PFSK-1 (cell line): ENCODE results near the gene FGGY.

Experiments used
- FOXP2 ChIP-seq: optimal IDR thresholded peaks from 2 replicates; pipeline ENCODE3; 2011; ENCODE audit warnings: borderline replicate concordance, control low read depth, inconsistent platforms; ENCODE audit not compliant: insufficient read depth; ENCODE audit errors: extremely low read length, extremely low read depth
- POLR2AphosphoS5 ChIP-seq: IDR thresholded peaks from 2 replicates; pipeline ENCODE4 v1.6.1; 2012; ENCODE audit warnings: low read depth, mild to moderate bottlenecking, control low read depth, low read length, moderate library complexity
- SIN3A ChIP-seq: IDR thresholded peaks from 2 replicates; pipeline ENCODE4 v1.6.1; 2012; ENCODE audit warnings: mild to moderate bottlenecking, low read length, moderate library complexity, borderline replicate concordance; ENCODE audit not compliant: insufficient read depth
- TAF1 ChIP-seq: IDR thresholded peaks from 2 replicates; pipeline ENCODE4 v1.6.1; 2012; ENCODE audit warnings: low read length, control low read depth, borderline replicate concordance; ENCODE audit not compliant: insufficient read depth
- TF ChIP-seq, protein P1 (sequence below), 2 experiments: IDR thresholded peaks; 2 replicates each; pipeline versions ENCODE4 v1.6.1 to v1.8.0; 2011 to 2012; ENCODE audit warnings: low read depth in 2 of 2, low read length in 2 of 2, control low read depth in 1 of 2, inconsistent platforms in 1 of 2, mild to moderate bottlenecking in 1 of 2, moderate library complexity in 1 of 2; ENCODE audit not compliant: insufficient read depth in 1 of 2

FGGY gene

DNA sequence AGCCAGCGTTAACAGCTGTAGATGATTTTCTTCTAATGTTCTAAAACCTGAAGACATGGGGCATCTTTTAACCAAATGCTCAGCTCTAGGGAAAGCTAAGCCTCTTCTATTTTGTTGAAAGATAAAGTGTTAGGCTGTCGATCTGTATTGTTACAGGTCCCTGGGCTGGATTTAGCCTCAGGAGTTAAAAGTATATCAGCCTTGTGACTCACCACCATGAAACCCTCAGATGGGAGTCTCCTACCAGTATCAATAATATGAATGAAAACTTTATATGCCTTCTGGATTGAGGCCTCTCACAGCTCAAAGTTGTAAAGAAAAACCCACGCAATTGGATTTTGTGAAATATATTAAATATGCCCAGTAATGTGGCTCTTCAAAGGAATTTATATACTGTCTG, 231.6 kb downstream of the FGGY start:
- TF ChIP-seq POLR2AphosphoS5 (no peak), SIN3A (no peak), TAF1 (no peak), FOXP2 (no peak)
- TF ChIP-seq, protein P1, sequence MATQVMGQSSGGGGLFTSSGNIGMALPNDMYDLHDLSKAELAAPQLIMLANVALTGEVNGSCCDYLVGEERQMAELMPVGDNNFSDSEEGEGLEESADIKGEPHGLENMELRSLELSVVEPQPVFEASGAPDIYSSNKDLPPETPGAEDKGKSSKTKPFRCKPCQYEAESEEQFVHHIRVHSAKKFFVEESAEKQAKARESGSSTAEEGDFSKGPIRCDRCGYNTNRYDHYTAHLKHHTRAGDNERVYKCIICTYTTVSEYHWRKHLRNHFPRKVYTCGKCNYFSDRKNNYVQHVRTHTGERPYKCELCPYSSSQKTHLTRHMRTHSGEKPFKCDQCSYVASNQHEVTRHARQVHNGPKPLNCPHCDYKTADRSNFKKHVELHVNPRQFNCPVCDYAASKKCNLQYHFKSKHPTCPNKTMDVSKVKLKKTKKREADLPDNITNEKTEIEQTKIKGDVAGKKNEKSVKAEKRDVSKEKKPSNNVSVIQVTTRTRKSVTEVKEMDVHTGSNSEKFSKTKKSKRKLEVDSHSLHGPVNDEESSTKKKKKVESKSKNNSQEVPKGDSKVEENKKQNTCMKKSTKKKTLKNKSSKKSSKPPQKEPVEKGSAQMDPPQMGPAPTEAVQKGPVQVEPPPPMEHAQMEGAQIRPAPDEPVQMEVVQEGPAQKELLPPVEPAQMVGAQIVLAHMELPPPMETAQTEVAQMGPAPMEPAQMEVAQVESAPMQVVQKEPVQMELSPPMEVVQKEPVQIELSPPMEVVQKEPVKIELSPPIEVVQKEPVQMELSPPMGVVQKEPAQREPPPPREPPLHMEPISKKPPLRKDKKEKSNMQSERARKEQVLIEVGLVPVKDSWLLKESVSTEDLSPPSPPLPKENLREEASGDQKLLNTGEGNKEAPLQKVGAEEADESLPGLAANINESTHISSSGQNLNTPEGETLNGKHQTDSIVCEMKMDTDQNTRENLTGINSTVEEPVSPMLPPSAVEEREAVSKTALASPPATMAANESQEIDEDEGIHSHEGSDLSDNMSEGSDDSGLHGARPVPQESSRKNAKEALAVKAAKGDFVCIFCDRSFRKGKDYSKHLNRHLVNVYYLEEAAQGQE (IDR thresholded peaks at IDR 0.05; ENCODE audit: insufficient read depth in 1 of 2, low read depth in 2 of 2, low read length in 2 of 2) = no peak

DNA sequence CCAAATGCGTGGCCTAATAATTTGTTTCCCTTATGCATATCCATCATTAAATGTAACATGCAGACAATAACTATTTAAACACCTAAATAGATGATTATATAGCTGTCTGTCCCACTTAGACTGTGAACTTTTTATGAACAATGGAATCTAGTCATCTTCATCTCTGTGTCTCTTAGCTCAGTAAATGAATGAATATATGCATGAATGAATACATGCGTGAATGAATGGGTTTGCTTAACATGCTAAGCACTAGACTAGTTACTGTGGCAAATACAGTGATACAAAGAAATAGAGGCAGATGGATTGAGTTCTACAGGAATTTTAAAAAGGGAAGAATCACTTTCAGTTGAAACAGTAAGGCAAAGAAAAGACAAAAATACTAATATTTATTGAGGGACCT, 232.0 kb downstream of the FGGY start:
- TF ChIP-seq SIN3A (no peak), TAF1 (no peak), FOXP2 (no peak), POLR2AphosphoS5 (no peak)
- TF ChIP-seq, protein P1 (IDR thresholded peaks at IDR 0.05; ENCODE audit: insufficient read depth in 1 of 2, low read depth in 2 of 2, low read length in 2 of 2) = no peak

DNA sequence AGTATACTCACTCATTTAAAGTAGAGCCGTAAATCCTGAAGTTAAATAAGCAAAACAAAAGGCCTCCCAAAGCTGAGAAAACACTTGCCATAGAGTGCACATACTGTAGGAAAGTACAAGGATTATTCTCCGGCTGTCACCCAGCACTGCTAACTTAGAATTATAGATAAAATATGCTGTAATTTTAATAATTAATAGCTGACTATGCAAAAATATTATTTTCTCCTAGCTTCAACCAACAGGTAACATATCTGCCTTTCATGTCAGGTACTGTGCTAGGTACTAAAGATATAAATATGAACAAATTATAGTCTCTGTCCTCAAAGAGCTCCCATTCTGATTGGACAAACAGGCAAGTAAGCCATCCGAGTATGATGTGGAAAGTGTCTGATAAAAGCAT, 233.2 kb downstream of the FGGY start:
- TF ChIP-seq, protein P1 (IDR thresholded peaks at IDR 0.05; ENCODE audit: insufficient read depth in 1 of 2, low read depth in 2 of 2, low read length in 2 of 2) = no peak
- TF ChIP-seq POLR2AphosphoS5 (no peak), TAF1 (no peak), SIN3A (no peak), FOXP2 (no peak)

DNA sequence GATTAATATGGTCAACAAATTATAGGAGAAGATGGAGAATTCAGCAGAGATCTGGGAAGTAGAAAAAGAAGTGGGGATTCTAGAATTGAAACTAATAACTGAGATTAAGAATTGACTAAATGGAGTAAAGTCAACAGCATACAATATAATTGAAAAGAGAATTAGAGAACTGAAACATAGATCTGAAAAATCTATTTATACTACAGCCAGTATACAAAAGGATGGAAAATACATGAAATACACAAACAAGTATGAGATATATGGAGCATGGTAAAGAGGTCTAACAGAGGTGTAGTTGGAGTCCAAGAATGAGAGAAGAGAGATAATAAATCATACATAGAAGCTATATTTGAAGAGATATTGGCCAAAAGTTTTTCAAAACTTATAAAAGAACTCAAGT, 235.2 kb downstream of the FGGY start:
- TF ChIP-seq POLR2AphosphoS5 = no peak
- TF ChIP-seq FOXP2 = no peak
- TF ChIP-seq, protein P1 (IDR thresholded peaks at IDR 0.05; ENCODE audit: insufficient read depth in 1 of 2, low read depth in 2 of 2, low read length in 2 of 2) = no peak
- no peak for TF ChIP-seq SIN3A
- TF ChIP-seq TAF1 = no peak

DNA sequence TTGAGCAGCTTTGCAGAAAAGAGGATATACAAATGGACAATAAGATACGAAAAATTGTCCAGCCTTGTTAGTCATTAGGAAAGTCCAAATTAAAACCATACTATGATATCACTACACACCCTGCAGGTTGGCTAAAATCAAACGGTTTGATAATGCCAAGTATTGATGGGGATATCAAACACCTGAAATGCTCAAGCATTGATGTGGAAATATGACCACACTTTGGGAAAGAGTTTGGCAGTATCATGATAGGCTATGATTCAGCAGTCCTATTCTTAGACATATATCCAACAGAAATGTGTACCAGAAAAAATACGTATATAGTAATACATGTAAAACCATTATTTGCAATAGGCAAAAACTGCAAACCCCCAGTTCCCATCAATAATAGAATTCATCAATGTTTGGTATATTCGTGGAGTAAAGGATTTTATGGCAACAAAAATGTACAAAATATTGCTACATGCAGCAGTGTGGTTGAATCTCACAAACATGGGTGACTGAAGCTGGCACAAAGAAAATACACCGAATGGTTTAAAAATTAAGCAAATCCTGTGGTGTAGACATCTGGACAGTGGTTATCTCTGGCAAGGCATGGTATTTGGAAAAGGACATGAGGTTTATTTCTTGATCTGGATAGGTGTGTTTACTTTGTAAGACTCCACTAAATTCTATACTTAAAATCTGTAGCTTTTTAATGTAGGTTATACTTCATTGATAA, 243.2 kb downstream of the FGGY start:
- TF ChIP-seq TAF1 (no peak), FOXP2 (no peak)
